IMR-90 (cell line): ENCODE measurements around the gene HECW1. TPM values are rescaled to one million over a fixed set of nuclear protein-coding genes. Genes with fewer than 3 reads are reported as not detected.

ENCODE experiments used
- ATAC-seq: fragments of 200-7000 bp; cut with Tn5 transposase; 2 replicates; pipeline ENCODE4 v1.9.1; 2020; ENCODE audit warnings: low read depth, mild to moderate bottlenecking, moderate library complexity
- BruUV-seq: library from RNA; stranded (reverse); fragments of 400-500 nt; replicated peaks from 2 replicates; lab custom pipeline; 2021; lab: Mats Ljungman, UMichigan
- CTCF ChIA-PET: fragments of 300-600 bp; formaldehyde crosslinking; extraction: SDS; loops from one replicate; lab custom pipeline; 2021; ENCODE audit warnings: antibody characterized with exemption; lab: Yijun Ruan, JAX
- POLR2A ChIA-PET: fragments of 300-600 bp; sonication (Branson Sonifier 250); formaldehyde crosslinking; loops from one replicate; lab custom pipeline; 2022; ENCODE audit warnings: antibody characterized with exemption; ENCODE audit not compliant: unreplicated experiment; lab: Charles Lee
- DNase-seq: peaks from one replicate; pipeline ENCODE4 v3.0.0; 2013
- H2AFZ ChIP-seq: replicated peaks from 2 replicates; pipeline ENCODE3; 2013; ENCODE audit warnings: low read length, mild to moderate bottlenecking; ENCODE audit not compliant: poor library complexity
- H2AK5ac ChIP-seq: 2 replicates; pipeline ENCODE4 v1.6.1; 2013; ENCODE audit warnings: low read depth, low read length, inconsistent platforms
- H2AK9ac ChIP-seq: replicated peaks from 2 replicates; pipeline ENCODE3; 2013; ENCODE audit warnings: mild to moderate bottlenecking, low read depth, low read length, moderate library complexity; ENCODE audit not compliant: poor library complexity
- H2BK120ac ChIP-seq: 2 replicates; pipeline ENCODE4 v1.6.1; 2013; ENCODE audit warnings: low read depth, low read length, inconsistent platforms
- H2BK15ac ChIP-seq: 3 replicates; pipeline ENCODE4 v1.6.1; 2013; ENCODE audit warnings: low read depth, low read length, inconsistent platforms
- H2BK20ac ChIP-seq: 2 replicates; pipeline ENCODE4 v1.6.1; 2013; ENCODE audit warnings: low read depth, mild to moderate bottlenecking, inconsistent platforms, low read length, moderate library complexity
- H2BK5ac ChIP-seq: 2 replicates; pipeline ENCODE4 v1.6.1; 2013; ENCODE audit warnings: mild to moderate bottlenecking, low read depth, low read length, inconsistent platforms; ENCODE audit not compliant: poor library complexity, severe bottlenecking
- H3K14ac ChIP-seq: replicated peaks from 2 replicates; pipeline ENCODE4 v1.6.1; 2013; ENCODE audit warnings: low read depth, low read length, inconsistent platforms
- H3K18ac ChIP-seq: 2 replicates; pipeline ENCODE4 v1.6.1; 2013; ENCODE audit warnings: low read depth, low read length, control low read depth
- H3K23ac ChIP-seq: 2 replicates; pipeline ENCODE4 v1.6.1; 2013; ENCODE audit warnings: low read depth, low read length, inconsistent platforms
- H3K27ac ChIP-seq: 2 replicates; pipeline ENCODE4 v1.5.1; 2013; ENCODE audit warnings: mild to moderate bottlenecking, control low read depth, low read length; ENCODE audit not compliant: insufficient read depth
- H3K27me3 ChIP-seq: 2 replicates; pipeline ENCODE4 v1.6.1; 2013; ENCODE audit warnings: low read length; ENCODE audit not compliant: control insufficient read depth, insufficient read depth
- H3K36me3 ChIP-seq: 2 replicates; pipeline ENCODE4 v1.6.1; 2013; ENCODE audit warnings: low read length, mixed read lengths; ENCODE audit not compliant: control insufficient read depth, insufficient read depth
- H3K4ac ChIP-seq: 2 replicates; pipeline ENCODE4 v1.6.1; 2013; ENCODE audit warnings: low read depth, low read length, inconsistent platforms
- H3K4me1 ChIP-seq: 2 replicates; pipeline ENCODE4 v1.6.1; 2013; ENCODE audit warnings: low read length, mixed read lengths; ENCODE audit not compliant: control insufficient read depth, insufficient read depth
- H3K4me2 ChIP-seq: 2 replicates; pipeline ENCODE4 v1.6.1; 2013; ENCODE audit warnings: low read depth, mild to moderate bottlenecking, control low read depth, low read length, moderate library complexity
- H3K4me3 ChIP-seq: 2 replicates; pipeline ENCODE4 v1.5.1; 2013; ENCODE audit warnings: low read depth, mild to moderate bottlenecking, control low read depth, low read length, moderate library complexity; ENCODE audit not compliant: insufficient read depth
- H3K56ac ChIP-seq: 2 replicates; pipeline ENCODE4 v1.6.1; 2013; ENCODE audit warnings: low read length, inconsistent platforms; ENCODE audit not compliant: insufficient read depth; ENCODE audit errors: extremely low read depth
- H3K79me1 ChIP-seq, 2 experiments: 2 replicates each; pipeline ENCODE4 v1.6.1; 2013; ENCODE audit warnings: low read length in 2 of 2, inconsistent platforms in 1 of 2, low read depth in 1 of 2
- H3K9ac ChIP-seq: 2 replicates; pipeline ENCODE4 v1.6.1; 2013; ENCODE audit warnings: low read depth, low read length, control low read depth
- H3K9me1 ChIP-seq: 2 replicates; pipeline ENCODE4 v1.6.1; 2013; ENCODE audit warnings: low read length, inconsistent platforms; ENCODE audit not compliant: insufficient read depth
- H3K9me3 ChIP-seq: 2 replicates; pipeline ENCODE4 v1.6.1; 2013; ENCODE audit warnings: low read length; ENCODE audit not compliant: control insufficient read depth, insufficient read depth
- H4K20me1 ChIP-seq: 2 replicates; pipeline ENCODE4 v1.6.1; 2013; ENCODE audit warnings: low read length, inconsistent platforms; ENCODE audit not compliant: insufficient read depth
- H4K5ac ChIP-seq: 2 replicates; pipeline ENCODE4 v1.6.1; 2013; ENCODE audit warnings: mild to moderate bottlenecking, low read depth, low read length, control low read depth
- H4K8ac ChIP-seq, 2 experiments: 2 replicates each; pipeline ENCODE4 v1.6.1; 2013; ENCODE audit warnings: low read depth in 2 of 2, low read length in 2 of 2, control low read depth in 1 of 2, inconsistent platforms in 1 of 2
- H4K91ac ChIP-seq: 2 replicates; pipeline ENCODE4 v1.6.1; 2013; ENCODE audit warnings: low read depth, low read length, inconsistent platforms; ENCODE audit not compliant: insufficient read depth
- BHLHE40 ChIP-seq: fragments of 150-350 bp; IDR thresholded peaks from 2 replicates; pipeline ENCODE4 v1.6.1; 2016; ENCODE audit warnings: mild to moderate bottlenecking, low read depth, low read length
- CEBPB ChIP-seq: IDR thresholded peaks from 2 replicates; pipeline ENCODE4 v1.6.1; 2012; ENCODE audit warnings: low read depth, low read length, improper control_type of control experiment
- CHD1 ChIP-seq: IDR thresholded peaks from 2 replicates; pipeline ENCODE4 v1.6.1; 2012; ENCODE audit warnings: low read depth, low read length, improper control_type of control experiment
- CTCF ChIP-seq: conservative IDR thresholded peaks from 2 replicates; pipeline ENCODE4 v1.5.1; 2012; ENCODE audit warnings: mild to moderate bottlenecking, low read depth, low read length, improper control_type of control experiment
- ELK1 ChIP-seq: fragments of 150-350 bp; IDR thresholded peaks from 2 replicates; pipeline ENCODE4 v1.6.1; 2016; ENCODE audit warnings: low read depth, mild to moderate bottlenecking, low read length, moderate library complexity, borderline replicate concordance
- FOS ChIP-seq: fragments of 150-350 bp; IDR thresholded peaks from 2 replicates; pipeline ENCODE4 v1.6.1; 2016; ENCODE audit warnings: low read depth, low read length
- MAFK ChIP-seq: IDR thresholded peaks from 2 replicates; pipeline ENCODE4 v1.6.1; 2012; ENCODE audit warnings: low read depth, low read length, improper control_type of control experiment
- MAZ ChIP-seq: IDR thresholded peaks from 2 replicates; pipeline ENCODE4 v1.6.1; 2012; ENCODE audit warnings: low read depth, mild to moderate bottlenecking, low read length, improper control_type of control experiment, moderate library complexity, borderline replicate concordance
- MXI1 ChIP-seq: IDR thresholded peaks from 2 replicates; pipeline ENCODE4 v1.6.1; 2012; ENCODE audit warnings: low read depth, mild to moderate bottlenecking, low read length, moderate library complexity, borderline replicate concordance
- NFE2L2 ChIP-seq: fragments of 150-350 bp; IDR thresholded peaks from 2 replicates; pipeline ENCODE4 v1.6.1; 2016; ENCODE audit warnings: low read depth, mild to moderate bottlenecking, low read length
- POLR2A ChIP-seq: IDR thresholded peaks from 2 replicates; pipeline ENCODE4 v1.6.1; 2012; ENCODE audit warnings: mild to moderate bottlenecking, low read depth, low read length
- RAD21 ChIP-seq: IDR thresholded peaks from 2 replicates; pipeline ENCODE4 v1.6.1; 2012; ENCODE audit warnings: low read length, improper control_type of control experiment
- RCOR1 ChIP-seq: IDR thresholded peaks from 2 replicates; pipeline ENCODE4 v1.6.1; 2012; ENCODE audit warnings: mild to moderate bottlenecking, low read length, improper control_type of control experiment; ENCODE audit not compliant: insufficient replicate concordance
- RFX5 ChIP-seq: IDR thresholded peaks from 2 replicates; pipeline ENCODE4 v1.8.0; 2012; ENCODE audit warnings: low read depth, mild to moderate bottlenecking, low read length, moderate library complexity
- SMC3 ChIP-seq: fragments of 150-350 bp; IDR thresholded peaks from 2 replicates; pipeline ENCODE4 v1.6.1; 2016; ENCODE audit warnings: low read depth, mild to moderate bottlenecking, antibody characterized with exemption, low read length, moderate library complexity
- USF2 ChIP-seq: fragments of 150-350 bp; IDR thresholded peaks from 2 replicates; pipeline ENCODE4 v1.6.1; 2017; ENCODE audit warnings: mild to moderate bottlenecking, antibody characterized with exemption, low read length, low read depth
- WGBS, 2 experiments: methylation state at CpG; one replicate each; pipeline versions ENCODE4 v1.1.5 to v1.1.7; 2013; ENCODE audit warnings: missing lambda C conversion rate in 2 of 2; ENCODE audit not compliant: insufficient read length in 1 of 2; ENCODE audit errors: extremely low coverage in 2 of 2; 5-methylcytosine and 5-hydroxymethylcytosine counted together
- dilution Hi-C: fragments of 300-500 bp; cut with HindIII; formaldehyde crosslinking; loops from one replicate; pipeline ENCODE4 v1.14.3; 2018; ENCODE audit warnings: low sequenced_read_pairs; ENCODE audit not compliant: unreplicated experiment
- in situ Hi-C: fragments of 300-500 bp; cut with MboI; formaldehyde crosslinking; loops from 3 replicates; pipeline ENCODE4 v1.14.3; 2019; ENCODE audit warnings: low sequenced_read_pairs, inconsistent platforms, mixed read lengths
- intact Hi-C: fragments of 100-400 bp; cut with micrococcal nuclease; formaldehyde crosslinking; loops from 2 replicates; pipeline ENCODE4 v1.10.0; 2022
- polyA plus RNA-seq, 3 experiments: library from polyadenylated mRNA; depleted of rRNA; stranded (reverse); fragments of >200 nt; gene quantifications; 2 replicates each; pipeline ENCODE4 v1.2.3, GENCODE V29; 2012; ENCODE audit warnings: low replicate concordance in 1 of 3
- total RNA-seq: library from RNA; depleted of rRNA; stranded (reverse); fragments of >200 nt; gene quantifications from 2 replicates; pipeline ENCODE4 v1.2.3, GENCODE V29; 2012

The HECW1 gene
- total and polyA plus RNA-seq, 2 of the 4 experiments (the other 2 are of a cell fraction) = 0.56 to 1.3 TPM

- Histone ChIP-seq H4K20me1 (no peaks in the 10 kb centered on the region), H3K18ac (no peak overlapping the region), H2AK9ac (no peak overlapping the region), H4K91ac (no peak overlapping the region), H2AK5ac (no peak overlapping the region), H3K23ac (no peak overlapping the region), H2BK15ac (no peak overlapping the region), H3K4me3 (no peak overlapping the region), H3K4me2 (no peak overlapping the region), H3K79me1 (no peaks in the 10 kb centered on the region), H3K36me3 (no peaks in the 10 kb centered on the region), H2BK5ac (no peak overlapping the region), H4K8ac (no peak overlapping the region), H2BK120ac (no peak overlapping the region), H3K4ac (no peak overlapping the region), H3K27ac (no peak overlapping the region), H3K4me1 (no peaks in the 10 kb centered on the region), H3K9me1 (no peaks in the 10 kb centered on the region), H3K27me3 (no peaks in the 10 kb centered on the region; the same call in 1 of the 2 replicates), H3K14ac (no peak overlapping the region), H3K56ac (no peak overlapping the region), H2AFZ (no peak overlapping the region), H2BK20ac (no peak overlapping the region), H3K9me3 (no peaks in the 10 kb centered on the region), H3K9ac (no peak overlapping the region), H4K5ac (no peak overlapping the region)
- dilution Hi-C loops = no loop called here
- no peak for ATAC-seq
- ChIA-PET POLR2A (no interaction called here), CTCF (no interaction called here)
- in situ Hi-C loops = no loop called here
- no peak for TF ChIP-seq BHLHE40
- no peak for TF ChIP-seq CEBPB
- no peak for TF ChIP-seq NFE2L2
- TF ChIP-seq CHD1 = no peak
- TF ChIP-seq MXI1 = no peak
- TF ChIP-seq SMC3 = no peak
- TF ChIP-seq RFX5 = no peak
- TF ChIP-seq FOS = no peak
- TF ChIP-seq POLR2A = no peak
- no peak for TF ChIP-seq MAFK
- TF ChIP-seq MAZ = no peak
- no peak for TF ChIP-seq RAD21
- no peak for TF ChIP-seq RCOR1
- TF ChIP-seq ELK1 = no peak
- TF ChIP-seq CTCF = no peak
- TF ChIP-seq USF2 = no peak
- BruUV-seq = no TSS peak
- intact Hi-C loops = no loop called here
- DNase-seq = peak; percentile 1
- WGBS, 2 experiments = no CpG with 5 or more reads among the region's 2 CpGs
Observed at GRCh38 chr7:43385856-43386255, 273.4 kb downstream of the HECW1 start.
